Measurements from ENCODE around the gene FUT4.
A peak's percentile ranks its signal among the peaks of the same experiment; 100 is the strongest.
"Not testable (repeated sequence)": the region's sequence is repeated elsewhere in the genome, so short reads cannot be mapped to it uniquely, and the experiment has no call there.

Gene FUT4

DNA sequence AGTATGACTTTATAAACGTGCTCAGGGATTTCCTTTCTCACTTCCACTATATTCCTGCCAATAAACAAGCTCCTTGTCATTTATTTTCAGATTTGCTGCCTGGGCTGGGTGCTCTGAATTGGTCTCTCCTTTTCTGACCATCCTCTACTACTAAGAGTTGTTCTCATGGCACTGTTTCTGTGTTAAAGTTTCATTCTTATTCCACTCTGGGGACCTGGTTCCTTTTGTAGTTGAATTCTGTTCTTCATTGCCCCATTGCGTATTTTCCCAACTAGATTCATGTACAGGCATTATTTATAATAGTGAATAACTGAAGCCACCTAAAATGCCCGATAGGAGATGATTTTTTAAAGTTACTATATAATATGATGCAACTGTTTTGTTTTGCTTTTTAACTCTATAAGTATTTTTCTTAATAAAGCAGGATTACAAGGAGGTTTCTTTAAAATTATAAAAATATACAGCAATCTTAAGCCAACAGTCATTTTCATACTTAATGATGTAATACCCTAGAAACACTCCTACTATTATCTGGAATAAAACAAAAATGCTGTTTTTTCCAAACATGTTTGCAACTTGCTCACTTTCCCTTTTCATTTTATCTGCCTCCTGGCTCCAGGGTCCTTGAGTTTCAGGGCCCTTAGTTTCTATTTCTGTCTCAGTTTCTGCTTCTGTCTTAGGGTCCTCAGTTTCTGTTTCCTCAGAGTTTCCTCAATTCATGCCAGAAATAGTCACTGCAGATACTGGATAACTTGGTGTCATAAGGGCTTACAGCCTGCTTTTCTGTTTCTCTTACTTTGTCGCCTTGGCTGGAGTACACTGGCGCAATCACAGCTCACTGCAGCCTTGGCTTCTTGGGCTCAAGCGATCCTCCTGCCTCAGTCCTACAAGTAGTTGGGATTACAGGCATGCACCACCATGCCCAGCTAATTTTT lies 9.8 kb upstream of the FUT4 start:
- no peak for DNase-seq

DNA sequence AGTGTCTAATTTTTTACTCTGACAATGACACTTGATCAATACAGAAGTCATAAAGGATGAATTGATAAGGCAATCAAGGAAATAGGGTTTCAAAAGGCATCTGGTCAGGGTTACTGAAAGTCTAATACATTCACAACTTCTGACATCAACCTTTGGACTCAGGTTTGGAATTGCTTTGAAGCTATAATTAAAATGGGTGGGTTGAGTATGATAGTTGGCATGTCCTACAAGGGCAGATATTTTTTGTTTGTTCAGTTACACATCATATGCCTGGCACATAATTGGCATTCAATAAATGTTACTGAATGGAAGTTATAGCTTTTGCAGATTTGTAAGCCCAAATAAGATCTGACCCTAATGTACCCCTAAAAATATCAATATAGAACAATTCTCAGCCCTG lies 7.3 kb upstream of the FUT4 start:
- DNase-seq, result peak in 1 of 3 experiments; percentile 8

DNA sequence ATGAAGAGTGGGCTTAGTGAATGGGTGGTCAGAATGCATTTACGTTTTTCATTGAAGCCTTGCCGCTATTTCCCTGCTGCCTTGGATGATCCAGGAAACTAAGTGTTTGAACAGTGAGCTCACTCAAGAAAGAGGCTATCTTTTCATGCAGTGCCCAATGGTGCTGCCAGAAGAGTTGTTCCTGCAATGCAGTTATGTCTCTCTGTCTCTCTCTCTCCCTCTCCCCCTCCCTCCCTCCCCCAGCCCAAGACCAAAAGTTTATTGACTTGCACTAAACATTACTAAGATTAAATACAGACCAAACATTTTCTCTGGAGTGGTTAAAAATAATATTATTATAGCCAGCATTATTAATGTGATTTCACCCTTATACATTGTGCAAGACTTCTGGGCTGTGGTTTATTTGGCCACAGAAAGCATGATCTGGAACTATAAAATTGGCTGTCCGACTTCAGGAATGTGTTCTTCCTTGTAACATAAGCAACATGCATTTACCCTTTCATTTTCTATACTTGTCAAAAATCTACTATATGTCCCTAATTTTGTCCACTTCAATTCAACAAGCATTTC lies 6.6 kb upstream of the FUT4 start:
- no peak for DNase-seq

DNA sequence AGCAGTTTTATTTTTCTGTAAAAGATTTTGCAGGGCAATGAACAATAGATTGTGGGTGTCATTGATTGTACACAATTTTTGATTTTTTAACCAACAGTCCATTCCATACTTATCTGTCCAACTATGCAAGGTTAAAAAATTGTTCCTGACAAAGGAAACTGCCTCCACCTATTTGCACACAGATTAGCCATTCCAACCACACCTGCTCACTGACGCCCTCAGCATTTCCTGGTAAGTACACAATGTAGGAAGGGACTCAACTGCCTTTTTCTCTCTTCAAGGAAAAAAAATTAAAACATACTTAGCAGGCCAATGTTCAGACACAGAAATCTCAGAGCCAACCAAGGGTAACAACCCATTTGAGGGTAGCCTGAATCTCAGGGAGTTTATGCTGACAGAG lies 4.3 kb upstream of the FUT4 start:
- DNase-seq, result peak in 1 of 3 experiments; percentile 19

DNA sequence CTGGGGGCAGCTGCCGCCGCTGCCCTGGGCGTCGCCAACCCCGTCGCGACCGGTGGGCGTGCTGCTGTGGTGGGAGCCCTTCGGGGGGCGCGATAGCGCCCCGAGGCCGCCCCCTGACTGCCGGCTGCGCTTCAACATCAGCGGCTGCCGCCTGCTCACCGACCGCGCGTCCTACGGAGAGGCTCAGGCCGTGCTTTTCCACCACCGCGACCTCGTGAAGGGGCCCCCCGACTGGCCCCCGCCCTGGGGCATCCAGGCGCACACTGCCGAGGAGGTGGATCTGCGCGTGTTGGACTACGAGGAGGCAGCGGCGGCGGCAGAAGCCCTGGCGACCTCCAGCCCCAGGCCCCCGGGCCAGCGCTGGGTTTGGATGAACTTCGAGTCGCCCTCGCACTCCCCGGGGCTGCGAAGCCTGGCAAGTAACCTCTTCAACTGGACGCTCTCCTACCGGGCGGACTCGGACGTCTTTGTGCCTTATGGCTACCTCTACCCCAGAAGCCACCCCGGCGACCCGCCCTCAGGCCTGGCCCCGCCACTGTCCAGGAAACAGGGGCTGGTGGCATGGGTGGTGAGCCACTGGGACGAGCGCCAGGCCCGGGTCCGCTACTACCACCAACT lies 1.0 kb downstream of the FUT4 start:
- DNase-seq, result no peak

DNA sequence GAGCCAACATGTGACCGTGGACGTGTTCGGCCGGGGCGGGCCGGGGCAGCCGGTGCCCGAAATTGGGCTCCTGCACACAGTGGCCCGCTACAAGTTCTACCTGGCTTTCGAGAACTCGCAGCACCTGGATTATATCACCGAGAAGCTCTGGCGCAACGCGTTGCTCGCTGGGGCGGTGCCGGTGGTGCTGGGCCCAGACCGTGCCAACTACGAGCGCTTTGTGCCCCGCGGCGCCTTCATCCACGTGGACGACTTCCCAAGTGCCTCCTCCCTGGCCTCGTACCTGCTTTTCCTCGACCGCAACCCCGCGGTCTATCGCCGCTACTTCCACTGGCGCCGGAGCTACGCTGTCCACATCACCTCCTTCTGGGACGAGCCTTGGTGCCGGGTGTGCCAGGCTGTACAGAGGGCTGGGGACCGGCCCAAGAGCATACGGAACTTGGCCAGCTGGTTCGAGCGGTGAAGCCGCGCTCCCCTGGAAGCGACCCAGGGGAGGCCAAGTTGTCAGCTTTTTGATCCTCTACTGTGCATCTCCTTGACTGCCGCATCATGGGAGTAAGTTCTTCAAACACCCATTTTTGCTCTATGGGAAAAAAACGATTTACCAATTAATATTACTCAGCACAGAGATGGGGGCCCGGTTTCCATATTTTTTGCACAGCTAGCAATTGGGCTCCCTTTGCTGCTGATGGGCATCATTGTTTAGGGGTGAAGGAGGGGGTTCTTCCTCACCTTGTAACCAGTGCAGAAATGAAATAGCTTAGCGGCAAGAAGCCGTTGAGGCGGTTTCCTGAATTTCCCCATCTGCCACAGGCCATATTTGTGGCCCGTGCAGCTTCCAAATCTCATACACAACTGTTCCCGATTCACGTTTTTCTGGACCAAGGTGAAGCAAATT lies 1.8 kb downstream of the FUT4 start:
- no peak for DNase-seq

DNA sequence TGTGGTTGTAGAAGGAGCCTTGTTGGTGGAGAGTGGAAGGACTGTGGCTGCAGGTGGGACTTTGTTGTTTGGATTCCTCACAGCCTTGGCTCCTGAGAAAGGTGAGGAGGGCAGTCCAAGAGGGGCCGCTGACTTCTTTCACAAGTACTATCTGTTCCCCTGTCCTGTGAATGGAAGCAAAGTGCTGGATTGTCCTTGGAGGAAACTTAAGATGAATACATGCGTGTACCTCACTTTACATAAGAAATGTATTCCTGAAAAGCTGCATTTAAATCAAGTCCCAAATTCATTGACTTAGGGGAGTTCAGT lies 2.4 kb downstream of the FUT4 start:
- DNase-seq, result no peak

DNA sequence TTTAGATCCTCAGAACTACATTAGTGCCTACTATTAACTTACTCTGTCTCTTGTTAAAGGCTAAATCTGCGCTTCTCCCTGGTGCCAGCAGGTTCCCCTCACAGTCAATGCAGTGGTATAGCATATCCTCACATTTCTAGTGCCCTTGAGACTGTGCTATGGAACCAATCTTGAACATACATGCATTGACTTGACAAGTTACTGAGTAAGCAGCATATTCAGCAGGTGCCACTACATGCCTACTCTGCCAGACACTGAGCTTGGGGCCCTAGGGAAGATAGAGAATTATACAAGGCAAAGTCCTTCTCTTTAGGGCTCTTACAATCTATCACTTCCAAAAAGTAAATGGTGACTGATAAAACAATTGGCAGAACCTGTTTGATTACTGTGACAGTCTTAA lies 3.2 kb downstream of the FUT4 start:
- peak; percentile 21 to 73 (median 41) for DNase-seq

DNA sequence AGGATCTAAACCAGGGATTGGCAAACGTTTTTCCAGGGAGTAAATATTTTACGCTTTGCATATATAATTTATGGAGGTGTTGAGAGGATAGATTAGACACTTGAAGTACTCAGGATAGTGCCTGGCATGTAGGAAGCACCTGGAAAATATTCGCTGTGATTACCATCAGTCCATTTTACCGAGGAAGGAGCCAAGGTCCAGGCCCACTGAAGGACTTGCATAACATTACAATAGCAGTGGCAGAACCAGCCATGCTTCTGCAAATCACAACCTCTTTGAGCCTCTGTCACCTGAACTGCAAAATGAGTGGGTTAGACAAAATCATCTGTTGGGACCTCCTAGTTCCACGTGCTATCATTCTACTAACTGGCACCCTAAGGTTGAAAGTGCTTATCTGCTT lies 5.4 kb downstream of the FUT4 start:
- peak in 2 of 3 experiments; percentile 60 to 64 for DNase-seq

DNA sequence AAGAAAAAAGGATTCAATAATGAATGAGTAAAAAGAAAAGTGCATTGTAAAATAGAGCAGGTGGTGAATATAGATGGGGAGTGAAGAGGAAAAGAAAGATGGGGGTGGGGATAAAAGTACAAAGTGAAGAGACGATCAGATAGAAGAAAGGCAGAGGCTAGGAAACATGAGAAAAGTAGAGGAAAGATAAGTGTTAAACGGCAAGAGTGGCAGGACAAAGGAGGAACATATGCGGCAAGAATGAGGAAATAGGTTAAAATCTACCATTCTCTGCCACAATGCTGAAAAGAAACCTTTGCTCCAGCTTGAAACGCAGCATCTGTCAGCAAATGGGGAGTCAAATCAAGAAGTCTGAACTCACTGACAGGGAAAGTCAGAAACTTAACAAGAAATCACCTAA lies 6.8 kb downstream of the FUT4 start:
- no peak for DNase-seq

DNA sequence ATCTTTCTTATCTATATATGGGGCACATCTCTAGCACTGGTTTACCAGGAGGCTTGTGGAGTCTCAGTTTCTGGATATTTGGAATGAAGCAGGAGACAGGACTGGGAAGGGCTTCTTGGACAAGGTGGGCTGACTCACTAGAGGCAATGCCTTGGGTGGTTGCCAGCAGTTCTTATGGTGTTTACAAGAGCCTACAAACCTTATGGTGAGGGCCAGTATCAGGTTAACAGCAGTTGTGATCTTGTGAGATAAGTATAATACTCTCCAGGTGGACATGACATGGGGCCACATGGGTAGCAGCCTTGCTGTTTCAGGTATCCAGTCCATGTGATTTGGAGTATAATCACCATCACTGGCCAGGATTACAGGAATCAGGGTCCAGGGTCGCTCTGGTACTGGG lies 10.2 kb downstream of the FUT4 start:
- DNase-seq, result no peak

DNA sequence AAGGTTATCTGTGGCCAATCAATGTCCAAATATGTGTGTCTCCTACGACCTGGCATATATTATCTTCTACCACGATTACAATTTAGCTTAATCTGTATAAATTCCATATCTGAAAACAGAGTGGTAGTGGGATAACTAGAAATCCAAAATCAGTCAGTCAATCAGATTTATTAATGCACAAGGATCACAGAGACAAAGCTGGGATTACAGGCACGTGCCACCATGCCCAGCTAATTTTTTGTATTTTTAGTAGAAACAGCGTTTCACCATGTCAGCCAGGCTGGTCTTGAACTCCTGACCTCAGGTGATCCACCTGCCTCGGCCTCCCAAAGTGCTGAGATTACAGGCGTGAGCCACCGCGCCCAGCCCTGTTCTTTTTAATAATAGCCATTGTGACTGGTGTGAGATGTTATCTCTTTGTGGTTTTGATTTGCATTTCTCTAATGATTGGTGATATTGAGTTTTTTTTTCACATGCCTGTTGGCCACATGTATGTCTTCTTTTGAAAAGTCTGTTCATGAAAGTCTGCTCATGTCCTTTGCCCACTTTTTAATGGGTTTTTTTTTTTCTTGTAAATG lies 12.1 kb downstream of the FUT4 start:
- DNase-seq, result not testable (repeated sequence)

DNA sequence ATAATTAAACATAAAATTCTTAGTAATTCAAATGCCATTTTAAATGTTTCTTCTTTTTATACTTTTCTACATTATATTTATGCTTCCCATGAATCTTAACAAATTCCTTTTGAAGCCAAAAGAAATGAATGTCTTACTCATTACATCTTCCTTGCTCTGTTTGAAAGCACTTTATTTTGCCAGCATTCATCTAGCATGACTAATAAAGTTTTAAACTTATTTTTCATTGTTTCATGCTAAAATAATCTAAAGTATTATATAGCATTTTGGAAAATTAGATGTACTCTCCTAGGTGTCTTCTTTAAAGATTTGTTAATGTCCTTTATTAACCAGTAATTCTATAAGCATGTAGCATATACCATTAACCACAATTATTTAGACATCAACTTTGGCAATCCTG lies 13.7 kb downstream of the FUT4 start:
- no peak for DNase-seq

DNA sequence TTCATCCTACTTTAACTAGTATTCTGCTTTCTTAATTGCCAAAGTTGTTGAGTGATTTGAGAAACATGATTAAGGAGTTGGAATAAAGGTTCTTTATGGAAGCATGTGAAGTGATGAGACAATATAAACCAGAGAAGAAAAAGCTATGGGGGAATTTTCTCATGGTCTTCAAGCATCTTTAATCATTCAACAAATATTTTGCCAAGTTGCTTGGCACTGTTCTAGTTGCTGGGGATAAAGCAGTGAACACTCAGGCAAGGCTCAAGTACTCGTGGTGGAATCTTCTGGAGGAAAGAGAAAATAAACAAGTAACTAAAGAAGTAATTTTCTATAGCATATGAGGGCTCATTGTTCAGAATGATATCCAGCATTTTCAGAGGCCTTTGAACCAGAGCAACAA lies 14.3 kb downstream of the FUT4 start:
- no peak for DNase-seq

DNA sequence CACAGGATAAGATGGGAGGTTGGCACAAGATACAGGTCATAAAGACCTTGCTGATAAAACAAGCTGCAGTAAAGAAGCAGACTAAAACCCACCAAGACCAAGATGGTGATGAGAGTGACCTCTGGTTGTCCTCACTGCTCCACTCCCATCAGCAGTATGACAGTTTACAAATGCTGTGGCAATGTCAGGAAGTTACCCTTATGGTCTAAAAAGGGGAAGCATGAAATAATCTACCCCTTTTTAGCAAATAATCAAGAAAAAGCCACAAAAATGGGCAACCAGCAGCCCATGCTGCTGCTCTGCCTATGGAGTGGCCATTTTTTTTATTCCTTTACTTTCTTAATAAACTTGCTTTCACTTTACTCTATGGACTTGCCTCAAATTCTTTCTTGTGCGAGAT lies 14.7 kb downstream of the FUT4 start:
- no peak for DNase-seq

DNA sequence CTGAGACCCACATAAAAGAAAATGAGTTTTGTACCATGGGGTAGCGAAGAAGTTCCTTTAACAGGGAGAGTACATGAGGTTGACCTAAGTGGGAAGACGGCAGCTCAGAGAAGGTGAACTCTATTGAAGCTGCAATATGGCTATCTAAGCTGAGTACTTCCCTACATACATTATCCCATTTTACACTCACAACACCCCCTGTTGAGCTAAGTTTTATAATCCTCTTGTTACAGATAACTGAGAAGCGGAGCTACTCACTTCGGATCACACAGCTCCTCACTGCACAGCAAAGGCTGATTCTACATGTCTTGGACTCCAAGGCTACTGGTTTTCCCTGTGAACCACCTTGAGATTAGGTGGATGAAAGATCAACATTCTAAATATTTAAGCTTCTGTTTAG lies 15.2 kb downstream of the FUT4 start:
- no peak for DNase-seq

DNA sequence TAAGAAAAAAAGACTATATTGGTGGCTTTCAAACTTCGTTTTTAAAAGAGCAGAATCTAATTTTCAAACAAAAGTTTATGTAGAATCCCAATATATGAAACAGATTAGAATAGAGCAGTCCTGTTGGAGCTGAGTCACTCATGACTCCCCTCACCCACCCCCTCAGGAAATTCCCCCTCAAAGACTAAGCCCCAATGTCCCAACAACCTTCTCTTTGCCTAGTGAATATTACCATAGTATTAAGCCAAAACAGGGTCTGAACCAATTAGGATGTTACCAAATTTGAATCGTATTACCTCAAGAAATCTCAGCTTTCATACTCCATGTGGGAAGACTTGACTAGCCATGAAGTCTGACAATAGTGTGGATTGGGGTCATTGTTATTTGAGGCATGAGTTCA lies 15.6 kb downstream of the FUT4 start:
- no peak for DNase-seq

DNA sequence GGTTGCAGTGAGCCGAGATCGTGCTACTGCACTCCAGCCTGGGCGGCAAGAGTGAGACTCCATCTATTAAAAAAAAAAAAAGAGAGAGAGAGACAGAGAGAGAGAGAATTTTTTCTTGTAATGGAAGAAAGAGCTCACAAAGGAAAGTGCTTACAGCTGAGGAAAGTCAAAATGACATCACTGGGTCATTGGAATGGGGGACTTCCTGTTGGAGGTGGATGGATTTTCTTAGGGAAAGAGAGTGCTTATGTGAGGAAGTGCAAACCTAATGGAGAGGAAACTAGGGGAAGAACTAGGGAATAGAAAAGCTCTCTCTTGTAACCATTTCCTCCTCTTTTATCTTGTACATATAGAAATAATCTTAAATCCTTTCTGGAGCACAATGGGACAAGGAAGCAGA lies 17.1 kb downstream of the FUT4 start:
- DNase-seq, result no peak

DNA sequence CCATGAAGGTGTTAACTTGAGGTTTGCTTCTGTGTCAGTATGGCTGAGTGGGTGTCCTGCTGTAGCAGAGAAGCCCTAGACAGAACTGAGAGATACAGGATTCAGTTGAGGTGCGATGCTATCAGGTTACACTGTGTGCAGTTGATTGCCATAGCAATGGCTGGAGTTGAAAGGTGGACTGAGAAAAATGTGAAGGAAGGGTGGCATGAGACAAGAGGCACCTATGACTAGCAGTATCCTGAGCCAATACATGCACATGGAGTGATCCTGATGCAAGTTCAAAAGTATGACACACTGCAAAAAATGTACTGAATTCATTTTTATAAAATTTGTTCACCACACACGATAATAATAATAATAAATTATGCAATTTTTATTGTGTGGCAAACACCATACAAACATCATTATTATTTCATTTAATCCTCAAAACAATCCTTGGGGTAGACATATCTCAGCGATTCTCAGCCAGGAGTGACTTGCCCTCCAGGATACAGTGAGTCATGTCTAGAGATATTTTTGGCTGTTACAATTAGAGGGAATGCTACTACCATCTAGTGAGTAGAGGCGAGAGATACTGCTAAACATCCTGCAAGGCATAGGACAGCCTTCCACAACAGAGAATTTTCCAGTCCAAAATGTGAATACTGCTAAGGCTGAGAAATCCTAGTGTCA lies 19.6 kb downstream of the FUT4 start:
- peak in 1 of 3 experiments; percentile 10 for DNase-seq

DNA sequence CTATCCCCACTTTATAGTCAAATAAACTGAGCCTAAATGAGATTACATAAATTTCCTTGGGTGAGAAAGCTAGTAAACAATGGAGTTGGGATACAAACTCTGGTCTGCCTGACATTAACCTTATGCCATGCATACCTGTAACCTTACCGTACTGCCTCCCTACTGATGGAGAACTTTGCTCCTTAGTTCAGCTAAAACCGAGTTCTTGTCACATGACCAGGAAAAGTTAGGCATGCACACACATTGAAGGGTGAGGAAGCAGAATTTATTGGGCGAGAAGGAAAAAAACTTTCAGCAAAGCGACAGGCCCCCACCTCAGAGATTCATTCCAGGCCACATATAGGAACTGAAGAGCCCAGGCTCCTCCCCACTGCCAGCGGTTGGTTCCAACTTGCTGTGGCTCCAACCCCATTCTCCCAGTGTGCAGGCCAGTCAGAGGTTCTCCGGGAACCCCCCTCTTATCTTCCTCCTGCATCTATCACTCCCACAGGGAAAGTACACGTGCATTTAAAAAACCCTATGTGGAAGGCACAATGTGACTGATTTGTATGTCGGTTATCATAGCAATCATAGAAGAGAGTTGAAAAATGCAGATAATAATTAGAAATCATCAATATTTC lies 20.2 kb downstream of the FUT4 start:
- no peak for DNase-seq

DNA sequence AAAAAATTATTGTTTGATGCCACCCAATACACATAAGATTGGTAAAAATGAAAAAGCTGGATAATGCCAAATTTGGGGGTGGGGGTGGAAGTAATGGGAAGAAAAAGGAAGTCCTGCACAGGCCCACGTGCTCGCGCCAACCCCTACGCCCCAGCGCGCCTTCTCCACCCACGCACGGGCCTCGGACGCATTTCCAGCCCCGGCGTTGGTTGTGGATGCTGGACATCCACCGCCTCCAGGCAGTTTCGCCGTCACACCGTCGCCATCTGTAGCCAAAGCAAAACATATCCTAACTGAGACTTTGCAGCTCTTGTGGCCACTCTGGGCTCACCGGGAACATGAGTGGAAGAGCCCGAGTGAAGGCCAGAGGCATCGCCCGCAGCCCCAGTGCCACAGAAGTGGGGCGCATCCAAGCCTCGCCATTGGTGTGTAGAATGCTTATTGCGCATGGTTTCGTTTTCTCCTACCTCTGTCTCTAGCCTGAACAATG lies 23.5 kb downstream of the FUT4 start, which contains the start of gene PIWIL4:
Gene PIWIL4, plus strand, starts transcription at position 188 of the 490 bp plus-strand sequence. Its CDS starts 151 bp downstream, at position 339.
- no peak for DNase-seq

Data from NCI-H1417 (cell line).